Measurements from ENCODE around the gene TAGLN2. TPM values are rescaled to one million over a fixed set of nuclear protein-coding genes. Genes with fewer than 3 reads are reported as not detected.

Gene TAGLN2
- total and polyA plus RNA-seq, 2 experiments from 2014 or later: 3.8 to 18.5 TPM

DNA sequence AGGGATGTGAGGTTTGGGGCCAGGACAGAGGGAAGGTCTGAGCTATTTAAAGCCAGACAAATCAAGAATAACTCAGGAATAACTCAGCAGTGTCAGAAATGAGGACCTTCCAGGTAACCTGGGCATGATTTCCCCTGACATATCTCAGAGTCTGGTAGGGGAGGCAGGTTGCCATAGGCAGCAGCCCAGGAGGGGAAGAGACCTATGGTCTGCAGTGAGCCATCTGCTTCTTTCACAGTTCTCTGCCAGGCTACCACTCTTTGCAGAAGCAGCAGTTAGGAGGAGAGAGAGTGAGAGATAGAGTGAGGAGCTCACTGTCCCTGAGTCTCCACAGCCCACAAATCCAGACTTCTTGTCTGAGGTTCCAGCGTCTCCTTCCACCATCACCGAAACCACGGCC is 56.5 kb downstream of the TAGLN2 start:
- peaks cover 15% of the 10 kb centered on the region for H3K27me3 ChIP-seq
- TF ChIP-seq, protein P1, sequence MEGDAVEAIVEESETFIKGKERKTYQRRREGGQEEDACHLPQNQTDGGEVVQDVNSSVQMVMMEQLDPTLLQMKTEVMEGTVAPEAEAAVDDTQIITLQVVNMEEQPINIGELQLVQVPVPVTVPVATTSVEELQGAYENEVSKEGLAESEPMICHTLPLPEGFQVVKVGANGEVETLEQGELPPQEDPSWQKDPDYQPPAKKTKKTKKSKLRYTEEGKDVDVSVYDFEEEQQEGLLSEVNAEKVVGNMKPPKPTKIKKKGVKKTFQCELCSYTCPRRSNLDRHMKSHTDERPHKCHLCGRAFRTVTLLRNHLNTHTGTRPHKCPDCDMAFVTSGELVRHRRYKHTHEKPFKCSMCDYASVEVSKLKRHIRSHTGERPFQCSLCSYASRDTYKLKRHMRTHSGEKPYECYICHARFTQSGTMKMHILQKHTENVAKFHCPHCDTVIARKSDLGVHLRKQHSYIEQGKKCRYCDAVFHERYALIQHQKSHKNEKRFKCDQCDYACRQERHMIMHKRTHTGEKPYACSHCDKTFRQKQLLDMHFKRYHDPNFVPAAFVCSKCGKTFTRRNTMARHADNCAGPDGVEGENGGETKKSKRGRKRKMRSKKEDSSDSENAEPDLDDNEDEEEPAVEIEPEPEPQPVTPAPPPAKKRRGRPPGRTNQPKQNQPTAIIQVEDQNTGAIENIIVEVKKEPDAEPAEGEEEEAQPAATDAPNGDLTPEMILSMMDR (IDR thresholded peaks at IDR 0.05; ENCODE audit: low read depth, low read length): no peak
- DNase-seq (ENCODE audit: low read depth in 1 of 2, low spot score in 1 of 2): no peak
- H3K27ac ChIP-seq: no peak overlapping the region
- no peaks in the 10 kb centered on the region for H3K9me3 ChIP-seq (ENCODE audit: low read depth)
- no peaks in the 10 kb centered on the region for H3K4me1 ChIP-seq (ENCODE audit: low read depth)
- no peak overlapping the region for H3K4me3 ChIP-seq
- H3K36me3 ChIP-seq: no peaks in the 10 kb centered on the region

Other genes with a start within 250 kb of the TAGLN2 start
- not detected in 2 replicates for gene CRP, start 210.9 kb downstream of the TAGLN2 start, total RNA-seq
- gene CRP, start 210.9 kb downstream of the TAGLN2 start, polyA plus RNA-seq: not detected in 2 replicates
- gene DUSP23, start 144.5 kb downstream of the TAGLN2 start, total RNA-seq: 35.0 and 47.9 TPM in 2 replicates
- gene DUSP23, start 144.5 kb downstream of the TAGLN2 start, polyA plus RNA-seq: 46.3 and 53.4 TPM in 2 replicates
- gene FCRL6, start 123.1 kb downstream of the TAGLN2 start, total RNA-seq: not detected in 2 replicates
- not detected in 2 replicates for gene FCRL6, start 123.1 kb downstream of the TAGLN2 start, polyA plus RNA-seq
- not detected in 2 replicates for gene SLAMF8, start 98.6 kb downstream of the TAGLN2 start, total RNA-seq
- gene SLAMF8, start 98.6 kb downstream of the TAGLN2 start, polyA plus RNA-seq: not detected in 2 replicates
- gene VSIG8, start 62.9 kb downstream of the TAGLN2 start, total RNA-seq: not detected in 2 replicates
- not detected in 2 replicates for gene VSIG8, start 62.9 kb downstream of the TAGLN2 start, polyA plus RNA-seq
- gene CFAP45, start 25.3 kb downstream of the TAGLN2 start, total RNA-seq: 0.14 TPM in 1 of 2 replicates, not detected in the other
- gene CFAP45, start 25.3 kb downstream of the TAGLN2 start, polyA plus RNA-seq: not detected in 2 replicates
- gene IGSF9, start 20.1 kb upstream of the TAGLN2 start, total RNA-seq: 1.7 and 4.1 TPM in 2 replicates
- gene IGSF9, start 20.1 kb upstream of the TAGLN2 start, polyA plus RNA-seq: 2.3 and 4.2 TPM in 2 replicates
- gene SLAMF9, start 28.7 kb upstream of the TAGLN2 start, total RNA-seq: not detected in 2 replicates
- not detected in 2 replicates for gene SLAMF9, start 28.7 kb upstream of the TAGLN2 start, polyA plus RNA-seq
- 3.7 and 4.7 TPM in 2 replicates for gene PIGM, start 106.5 kb upstream of the TAGLN2 start, total RNA-seq
- 4.9 and 5.9 TPM in 2 replicates for gene PIGM, start 106.5 kb upstream of the TAGLN2 start, polyA plus RNA-seq
- 0.11 and 0.42 TPM in 2 replicates for gene KCNJ10, start 144.7 kb upstream of the TAGLN2 start, total RNA-seq
- 0.35 and 0.54 TPM in 2 replicates for gene KCNJ10, start 144.7 kb upstream of the TAGLN2 start, polyA plus RNA-seq
- gene KCNJ9, start 156.0 kb upstream of the TAGLN2 start, total RNA-seq: 0.03 and 0.11 TPM in 2 replicates
- gene KCNJ9, start 156.0 kb upstream of the TAGLN2 start, polyA plus RNA-seq: 0.09 TPM in 1 of 2 replicates, not detected in the other
- 23.0 and 29.1 TPM in 2 replicates for gene IGSF8, start 173.1 kb upstream of the TAGLN2 start, total RNA-seq
- gene IGSF8, start 173.1 kb upstream of the TAGLN2 start, polyA plus RNA-seq: 21.1 and 32.2 TPM in 2 replicates
- gene ATP1A2, start 190.3 kb upstream of the TAGLN2 start, total RNA-seq: 19.3 and 40.9 TPM in 2 replicates
- 11.3 and 14.2 TPM in 2 replicates for gene ATP1A2, start 190.3 kb upstream of the TAGLN2 start, polyA plus RNA-seq
- gene ATP1A4, start 226.1 kb upstream of the TAGLN2 start, total RNA-seq: 0.57 TPM in 1 of 2 replicates, not detected in the other
- gene ATP1A4, start 226.1 kb upstream of the TAGLN2 start, polyA plus RNA-seq: 0.16 and 0.21 TPM in 2 replicates

Measured in cardiac muscle cell (in vitro differentiated cells and primary cell).